NCI-H2227 (cell line): Measurements from ENCODE around the gene TTI1.
A peak's percentile ranks its signal among the peaks of the same experiment; 100 is the strongest.

Source experiments
- DNase-seq: peaks from one replicate; lab custom pipeline; 2025; ENCODE audit not compliant: unreplicated experiment; lab: John Stamatoyannopoulos, UW

The TTI1 gene

DNA sequence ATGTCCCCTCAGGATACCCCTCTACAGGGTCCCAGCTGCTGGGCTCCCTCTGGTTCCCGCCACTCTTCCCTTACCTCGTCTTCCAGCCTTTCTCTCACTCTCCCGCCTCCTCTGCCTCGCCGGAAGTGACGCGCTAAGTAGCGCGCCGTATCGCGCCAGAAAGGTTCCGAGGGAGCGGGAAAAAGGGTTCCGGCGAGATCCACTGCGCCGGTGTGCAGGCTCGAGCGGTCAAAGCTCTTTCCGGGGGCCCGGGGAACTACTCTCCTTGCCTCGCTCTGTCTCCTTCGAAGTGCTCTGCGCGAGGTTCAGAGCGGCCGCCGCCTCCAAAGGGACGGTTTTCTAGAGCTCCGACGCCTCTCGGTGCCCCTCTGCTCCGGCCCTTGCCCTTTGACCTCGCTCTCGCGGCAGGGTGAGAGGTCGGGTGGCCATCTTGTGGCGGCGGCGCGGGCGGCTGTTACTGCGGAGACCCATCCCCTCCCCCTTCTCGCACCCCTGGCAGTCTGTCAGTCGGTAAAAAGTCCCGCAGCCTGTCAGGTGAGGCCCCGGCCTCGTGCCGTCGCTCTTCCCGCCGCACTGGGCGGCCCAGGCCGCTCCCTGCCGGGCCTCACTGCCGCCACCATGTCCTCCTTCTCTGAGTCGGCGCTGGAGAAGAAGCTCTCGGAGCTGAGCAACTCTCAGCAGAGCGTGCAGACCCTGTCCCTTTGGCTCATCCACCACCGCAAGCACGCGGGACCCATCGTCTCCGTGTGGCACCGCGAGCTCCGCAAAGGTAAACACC is at the start of gene TTI1, which contains the start of gene RPRD1B:
TTI1 (minus strand) TSS at position 127 of the 778 bp plus-strand sequence. CDS start 19,640 bp downstream, outside the sequence.
RPRD1B (plus strand) TSS at position 417 of the 778 bp plus-strand sequence; CDS start at position 619, 202 bp downstream.
- DNase-seq = peak; percentile 96

DNA sequence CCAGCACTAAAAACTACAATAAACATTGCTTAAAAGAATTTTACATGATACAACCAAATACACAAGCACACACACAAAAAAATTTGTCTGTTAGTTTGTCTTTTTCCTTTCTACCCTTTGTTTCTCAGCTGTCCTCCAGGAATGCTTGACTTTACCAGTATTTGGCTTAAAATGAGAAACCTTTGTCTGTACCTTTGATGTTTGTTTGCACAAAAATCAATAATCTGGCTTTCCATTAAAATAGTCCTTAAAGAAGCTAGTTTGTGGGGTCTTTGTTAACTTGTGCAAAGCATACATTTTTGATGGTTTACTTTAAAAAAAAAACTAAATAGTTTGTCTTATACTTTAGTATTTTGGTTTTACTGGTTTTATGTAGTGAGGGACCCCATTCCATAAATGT is 49.6 kb upstream of the TTI1 start:
- DNase-seq = no peak

DNA sequence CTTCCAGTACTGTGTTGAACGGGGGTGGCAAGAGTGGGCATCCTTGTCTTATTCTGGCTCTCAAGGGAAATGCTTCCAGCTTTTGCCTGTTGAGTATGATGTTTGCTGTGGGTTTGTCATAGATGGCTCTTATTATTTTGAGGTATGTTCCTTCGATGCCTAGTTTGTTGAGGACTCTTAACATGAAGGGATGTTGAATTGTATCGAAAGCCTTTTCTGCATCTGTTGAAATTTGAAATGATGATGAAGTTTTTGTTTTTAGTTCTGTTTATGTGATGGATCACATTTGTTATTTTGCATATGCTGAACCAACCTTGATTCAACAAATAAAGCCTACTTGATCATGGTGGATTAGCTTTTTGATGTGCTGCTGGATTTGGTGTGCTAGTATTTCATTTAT is 48.3 kb upstream of the TTI1 start:
- no peak for DNase-seq

DNA sequence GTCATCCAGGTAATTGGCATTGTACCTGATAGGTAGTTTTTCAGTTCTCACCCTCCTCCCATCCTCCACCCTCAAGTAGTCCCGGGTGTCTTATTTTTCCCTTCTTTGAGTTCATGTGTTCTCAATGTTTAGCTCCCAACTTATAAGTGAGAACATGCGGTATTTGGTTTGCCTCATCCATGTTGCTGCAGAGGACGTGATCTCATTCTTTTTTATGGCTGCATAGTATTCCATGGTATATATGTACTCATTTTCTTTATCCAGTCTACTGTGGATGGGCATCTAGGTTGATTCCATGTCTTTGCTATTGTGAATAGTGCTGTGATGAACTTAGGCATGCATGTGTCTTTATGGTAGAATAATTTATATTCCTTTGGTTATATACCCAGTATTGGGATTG is 46.1 kb upstream of the TTI1 start:
- DNase-seq = no peak

DNA sequence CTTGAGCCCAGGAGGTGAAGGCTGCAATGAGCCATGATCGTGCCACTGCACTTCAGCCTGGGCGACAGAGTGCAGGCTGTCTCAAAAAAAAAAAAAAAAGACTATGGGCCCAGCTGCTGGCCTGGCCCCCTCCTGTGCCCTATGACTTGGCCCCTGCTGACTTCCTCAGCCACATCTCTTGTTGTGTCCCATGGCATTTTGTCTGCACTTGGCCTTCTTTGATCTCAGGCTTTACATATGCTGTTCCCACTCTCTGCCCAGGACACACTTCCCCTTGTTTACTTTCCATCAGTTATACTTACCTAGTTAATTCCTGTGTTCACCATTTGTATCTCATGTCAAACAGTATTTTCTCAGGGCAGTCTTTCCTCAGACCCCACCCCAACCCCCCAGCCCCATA is 44.8 kb upstream of the TTI1 start:
- DNase-seq = no peak

DNA sequence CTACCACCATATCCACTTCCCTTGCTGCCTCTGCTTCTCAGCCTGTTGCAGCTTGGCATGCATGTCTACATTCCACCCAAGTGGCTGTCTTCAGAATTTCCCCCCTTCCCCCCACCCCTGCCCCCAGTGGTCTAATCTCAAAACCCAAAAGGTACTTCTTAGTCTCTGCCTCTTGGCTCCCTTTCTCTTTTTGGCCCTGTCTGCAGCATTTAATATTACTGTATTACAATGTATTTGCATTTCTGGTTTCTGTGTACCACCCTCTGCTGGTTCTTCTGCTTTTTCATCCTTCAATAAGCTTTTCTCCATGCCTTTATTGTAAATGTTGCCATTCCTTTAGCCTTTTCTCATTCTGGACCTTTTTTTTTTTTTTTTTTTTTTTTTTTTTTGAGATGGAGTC is 43.3 kb upstream of the TTI1 start:
- DNase-seq = no peak

DNA sequence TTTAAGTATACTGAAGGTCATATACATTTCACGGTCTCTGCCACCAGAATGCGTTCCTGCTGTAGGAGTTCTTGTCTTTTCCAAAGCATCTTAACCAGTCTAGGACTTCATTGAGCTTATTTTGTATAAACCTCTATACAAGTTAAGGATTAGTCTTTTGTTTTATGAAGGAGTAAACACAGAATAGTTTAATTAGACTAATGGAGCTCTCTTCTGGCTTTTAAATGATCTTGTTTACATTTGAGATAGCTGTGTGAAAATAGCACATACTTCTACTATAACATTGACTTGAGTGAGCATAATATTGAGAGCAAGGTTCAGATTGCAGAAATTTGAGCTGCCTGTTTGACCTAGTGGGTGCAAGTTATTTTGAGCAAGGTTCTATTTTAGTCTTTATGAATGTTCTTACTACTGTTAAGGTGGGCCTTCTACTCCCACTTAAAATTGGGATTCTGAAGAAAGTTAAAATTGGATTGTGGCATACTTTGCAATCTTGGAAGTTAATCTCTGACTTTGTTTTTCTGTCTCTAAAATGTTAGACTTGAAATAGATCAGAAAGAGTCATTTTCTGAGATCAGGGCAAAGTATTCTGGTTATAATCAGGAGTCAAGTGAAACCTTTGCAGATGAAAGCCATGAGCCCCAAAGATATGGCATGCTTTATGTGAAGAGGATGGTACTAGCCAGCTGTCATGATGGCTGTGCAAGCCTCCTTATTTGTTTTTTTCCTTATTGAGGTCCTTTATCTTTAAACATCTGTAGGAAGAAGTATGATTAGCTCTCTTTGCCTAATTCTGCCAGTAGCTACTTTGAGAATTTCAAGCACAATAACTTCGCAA is 42.1 kb upstream of the TTI1 start:
- no peak for DNase-seq

DNA sequence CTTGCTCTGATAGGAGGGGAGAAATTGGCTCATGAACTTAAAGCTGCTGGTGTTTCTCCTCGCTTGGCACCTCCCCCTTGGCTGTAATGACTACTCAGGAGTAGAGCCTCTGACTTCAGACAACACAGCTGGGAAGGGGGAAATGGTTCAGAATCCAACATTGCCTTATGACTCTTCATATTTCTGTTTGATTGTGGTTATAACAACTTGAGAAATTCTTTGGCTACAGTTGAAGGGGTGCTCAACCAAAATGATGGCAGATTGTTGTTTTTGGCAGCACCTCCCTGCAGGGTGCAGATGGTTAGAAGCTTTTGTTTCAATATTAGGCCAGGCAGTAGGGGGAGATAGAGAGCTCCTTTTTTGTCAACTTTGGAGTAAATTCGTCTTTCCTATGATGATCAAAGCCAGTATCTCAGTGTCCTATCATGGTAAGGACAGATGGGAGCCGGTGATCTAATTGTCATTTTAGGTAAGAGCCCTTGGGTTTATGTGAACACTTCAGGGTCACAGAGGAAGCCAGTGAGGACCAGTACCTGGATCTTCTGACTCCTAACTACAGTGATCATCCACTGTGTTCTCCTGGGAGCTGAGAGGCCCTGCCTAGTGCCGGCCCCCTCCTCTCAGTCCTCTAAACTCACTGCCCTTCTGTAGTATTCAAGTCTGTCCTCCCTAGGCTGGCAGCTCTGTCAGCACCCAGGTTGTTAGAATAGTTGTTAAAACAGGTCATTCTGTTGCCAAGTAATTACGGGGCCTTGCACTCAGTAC is 40.2 kb upstream of the TTI1 start:
- peak; percentile 64 for DNase-seq

DNA sequence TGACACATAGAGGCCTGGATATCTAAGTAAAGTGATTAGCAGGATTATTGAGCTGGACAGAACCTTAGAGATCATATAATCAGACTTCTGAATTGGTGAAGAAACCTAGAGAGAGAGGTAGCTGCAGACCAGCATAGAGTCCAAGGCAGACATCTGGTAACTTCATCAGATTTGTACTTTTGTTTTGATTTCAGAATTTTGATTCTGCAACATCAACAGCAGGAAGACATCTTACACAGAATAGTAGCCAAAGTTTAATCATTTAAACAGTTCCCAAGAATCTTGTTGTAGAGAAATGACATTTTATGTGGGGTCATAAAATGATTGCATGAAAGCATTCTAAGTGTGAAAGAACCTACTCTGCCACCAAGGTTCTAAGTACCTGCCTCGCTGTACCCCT is 39.6 kb upstream of the TTI1 start:
- DNase-seq = no peak

DNA sequence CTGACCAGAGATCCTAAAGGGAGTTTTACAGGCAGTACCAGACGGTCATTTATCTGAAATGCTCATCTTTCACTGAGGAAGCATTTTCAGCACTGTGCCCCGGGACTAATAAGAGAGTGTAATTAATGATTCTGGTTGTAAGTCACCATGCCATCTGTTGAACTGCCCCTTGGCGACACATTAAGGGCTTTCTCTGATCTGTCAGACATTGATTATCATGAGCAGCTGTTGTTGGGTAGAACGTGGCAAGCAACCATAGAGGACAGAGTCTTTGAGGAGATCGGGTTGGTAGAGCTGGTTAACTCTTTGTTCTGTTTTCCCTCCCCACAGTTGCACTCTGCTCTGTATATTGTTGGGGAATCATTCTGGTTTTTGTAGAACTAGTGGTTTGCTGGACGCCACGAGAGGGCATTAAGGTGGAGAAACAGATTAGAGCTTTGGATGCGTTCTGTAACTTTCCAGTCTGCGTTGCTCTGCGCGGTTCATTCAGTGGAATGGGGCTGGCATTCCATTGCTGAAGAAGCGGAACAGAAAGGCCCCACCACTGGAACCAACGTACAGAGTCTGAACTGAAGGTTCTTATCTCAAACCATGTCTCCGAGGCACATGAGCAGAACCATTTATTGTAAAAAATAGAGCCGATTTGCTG is 34.6 kb upstream of the TTI1 start:
- no peak for DNase-seq

DNA sequence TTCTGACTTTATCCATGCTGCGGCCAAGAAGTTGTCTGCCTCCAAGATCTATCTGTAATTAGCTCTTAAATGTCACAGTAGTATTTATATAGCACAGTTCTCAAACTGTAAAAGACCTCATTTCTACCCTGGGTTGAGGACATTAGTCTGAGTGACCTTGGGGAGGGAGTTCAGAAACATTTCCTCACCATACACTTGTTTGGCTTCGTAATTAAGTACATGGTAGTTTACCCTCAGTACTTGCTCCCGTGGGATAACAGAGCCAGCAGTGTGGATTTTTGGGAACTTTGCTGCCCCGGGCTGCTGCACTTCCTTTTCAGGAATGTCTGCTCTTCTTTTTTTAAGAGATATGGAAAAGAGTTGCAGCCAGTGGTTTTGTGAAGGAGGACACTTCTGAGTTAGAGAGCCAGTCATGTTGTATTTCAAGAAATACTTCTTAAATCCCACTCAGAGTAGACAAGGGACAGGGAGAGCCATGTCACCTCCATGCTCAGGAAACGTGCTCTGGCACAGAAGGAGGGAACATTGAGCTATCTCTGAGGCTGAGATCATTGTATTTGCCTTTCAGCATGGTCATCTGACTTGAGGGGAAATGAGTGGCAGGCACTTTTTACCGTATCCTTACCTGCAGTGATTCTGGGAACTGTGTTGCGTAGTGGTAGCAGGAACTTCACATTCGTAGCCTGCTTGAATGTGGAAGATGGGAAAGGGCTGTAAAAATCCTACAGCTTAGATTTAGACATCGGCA is 33.9 kb upstream of the TTI1 start:
- no peak for DNase-seq

DNA sequence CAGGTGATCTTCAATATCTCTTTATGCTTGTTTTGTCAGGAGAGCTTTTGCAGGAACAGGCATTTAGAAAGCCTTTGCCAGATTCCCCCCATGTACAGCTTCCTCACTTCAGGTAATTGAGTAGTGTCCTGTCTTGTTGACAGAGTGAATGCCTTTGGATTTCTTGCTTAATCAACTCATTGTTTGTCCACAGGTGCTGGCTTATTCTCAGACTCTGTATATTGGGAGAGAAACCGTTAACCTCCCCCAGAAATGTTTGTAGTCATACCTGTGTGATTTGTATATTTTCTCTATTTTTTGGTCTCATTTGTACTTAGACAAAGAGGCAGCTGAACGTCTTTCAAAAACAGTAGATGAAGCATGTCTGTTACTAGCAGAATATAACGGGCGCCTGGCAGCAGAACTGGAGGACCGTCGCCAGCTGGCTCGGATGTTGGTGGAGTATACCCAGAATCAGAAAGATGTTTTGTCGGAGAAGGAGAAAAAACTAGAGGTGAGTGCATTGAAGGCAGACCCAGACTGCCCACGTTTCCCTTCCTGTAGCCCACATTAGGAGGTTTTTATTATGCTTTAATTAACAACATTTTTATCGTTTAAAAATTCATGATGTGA is 32.6 kb upstream of the TTI1 start:
- DNase-seq = no peak

DNA sequence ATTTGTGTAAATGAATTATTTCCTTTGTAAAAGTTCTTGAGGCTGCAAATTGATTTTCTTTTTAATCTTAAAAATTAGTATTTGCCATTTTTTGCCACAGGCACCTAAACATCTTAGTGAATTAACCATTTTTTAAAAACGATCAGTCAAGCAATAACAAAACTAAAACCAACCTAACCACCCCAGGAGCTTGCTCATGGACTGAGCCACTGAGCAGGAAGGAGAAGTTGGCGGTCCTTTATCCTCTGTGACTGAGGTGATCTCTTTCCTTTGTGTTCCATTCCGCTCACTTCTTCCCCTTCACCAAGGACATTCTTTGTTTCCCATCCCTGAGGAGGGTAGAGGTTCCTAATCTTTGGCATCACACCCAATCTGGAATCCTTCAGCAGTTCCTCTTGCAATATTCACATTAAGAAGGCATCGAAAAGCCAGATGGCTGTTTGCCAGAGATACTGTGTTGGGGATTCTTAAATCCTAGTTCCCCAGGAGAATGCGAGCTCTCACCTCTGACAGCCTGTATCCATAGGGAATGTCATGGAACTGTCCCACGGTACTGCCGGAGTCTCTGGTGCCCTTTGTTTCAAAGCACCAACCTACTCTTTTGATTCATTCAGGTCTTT is 30.8 kb upstream of the TTI1 start:
- DNase-seq = no peak

DNA sequence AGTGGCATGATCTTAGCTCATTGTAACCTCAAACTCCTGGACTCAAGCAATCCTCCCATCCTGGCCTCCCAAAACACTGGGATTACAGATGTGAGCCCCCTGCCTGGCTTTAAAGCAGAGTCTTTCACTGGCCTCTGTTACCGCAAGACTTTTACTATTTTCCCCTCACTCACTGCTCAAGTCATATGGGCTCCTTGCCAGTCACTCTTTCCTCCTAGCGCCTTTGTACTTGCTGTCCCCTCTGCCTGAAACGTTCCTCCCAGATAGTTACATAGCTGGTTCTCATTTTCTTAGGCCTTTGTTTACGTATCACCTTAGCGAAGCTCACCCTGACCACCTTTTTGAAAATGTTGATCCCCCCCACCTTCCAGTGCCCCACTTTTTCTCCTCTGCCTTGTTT is 29.6 kb upstream of the TTI1 start:
- DNase-seq = no peak

DNA sequence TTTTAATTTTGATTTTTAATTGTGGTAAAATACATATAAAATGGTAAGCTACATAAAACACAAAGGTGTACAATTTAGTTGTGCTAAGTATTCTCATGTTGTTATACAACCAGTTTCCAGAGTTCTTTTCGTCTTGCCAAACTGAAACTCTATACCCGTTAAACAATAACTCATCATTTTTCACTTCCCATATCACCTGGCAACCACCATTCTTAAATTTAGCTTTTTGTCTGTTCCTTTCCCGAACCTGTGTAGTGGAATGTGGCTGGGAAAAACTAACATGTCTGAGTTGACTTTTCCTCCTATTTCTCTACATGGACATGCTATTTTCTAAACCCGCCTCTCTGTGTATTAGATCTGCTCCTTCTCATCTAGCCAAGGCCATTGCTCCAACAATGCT is 27.9 kb upstream of the TTI1 start:
- DNase-seq = no peak

DNA sequence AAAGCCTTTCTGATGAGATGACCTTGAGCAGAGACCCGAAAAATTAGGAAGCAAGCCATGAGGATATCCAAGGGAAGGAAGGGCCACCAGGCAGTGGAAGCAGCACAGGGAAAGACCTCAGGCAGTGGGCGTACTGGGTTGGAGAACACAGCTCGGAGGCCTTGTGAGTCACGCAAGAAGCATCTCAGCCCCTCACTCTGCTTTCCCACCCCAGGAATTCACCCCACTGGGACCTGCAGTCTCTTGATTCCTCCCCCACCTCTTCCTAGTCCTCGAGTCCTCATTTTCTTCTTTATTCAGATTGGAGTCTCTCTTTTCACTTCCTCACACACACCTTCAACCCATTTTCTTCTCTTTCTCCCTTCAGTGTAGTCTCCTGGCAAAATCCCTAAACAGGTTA is 27.3 kb upstream of the TTI1 start:
- DNase-seq = no peak

DNA sequence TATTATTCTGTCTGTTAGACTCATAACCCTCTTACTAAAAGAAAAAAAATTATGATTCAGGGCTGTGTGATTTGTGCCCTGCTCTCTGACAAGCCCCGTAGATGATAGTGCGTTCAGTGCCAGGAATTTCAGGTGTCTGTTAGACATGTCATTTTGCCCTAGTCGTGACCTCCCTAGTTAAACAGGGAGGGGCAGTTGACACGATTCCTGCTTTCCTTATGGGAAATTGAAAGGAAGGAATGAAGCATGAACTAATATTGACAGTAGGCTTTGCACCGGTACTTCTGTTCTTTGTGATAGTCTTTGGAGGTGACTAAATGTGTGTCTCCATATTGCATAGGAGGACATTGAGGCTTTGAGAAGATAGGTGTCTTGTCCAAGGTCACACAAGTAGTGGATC is 26.6 kb upstream of the TTI1 start:
- no peak for DNase-seq

DNA sequence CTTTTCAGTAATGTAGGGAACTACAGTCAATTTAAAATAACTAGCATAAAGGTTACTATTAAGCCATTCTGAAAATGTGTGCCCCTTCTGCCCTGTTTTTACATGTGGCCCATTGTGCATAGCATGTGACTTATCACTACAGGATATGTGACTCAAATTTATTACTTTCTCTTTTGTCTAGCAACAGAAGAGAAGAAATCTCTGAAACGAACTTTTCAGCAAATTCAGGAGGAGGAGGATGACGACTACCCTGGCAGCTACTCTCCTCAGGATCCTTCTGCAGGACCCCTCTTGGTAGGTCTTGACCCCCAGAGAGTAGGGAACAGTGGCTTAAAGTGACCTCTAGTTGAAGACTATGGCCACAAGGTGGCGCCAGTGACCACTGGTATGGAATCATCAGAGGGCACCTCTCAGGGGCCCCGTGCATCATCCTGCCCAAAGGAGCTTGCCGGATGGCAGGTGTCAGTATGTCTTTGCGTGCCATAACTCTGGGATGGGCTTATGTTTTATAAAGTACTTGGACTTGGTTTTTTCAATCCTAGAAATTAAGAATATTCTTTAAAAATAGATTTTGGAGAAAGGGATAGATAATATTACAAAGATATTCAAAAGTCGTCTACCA is 24.2 kb upstream of the TTI1 start:
- DNase-seq = peak; percentile 88

DNA sequence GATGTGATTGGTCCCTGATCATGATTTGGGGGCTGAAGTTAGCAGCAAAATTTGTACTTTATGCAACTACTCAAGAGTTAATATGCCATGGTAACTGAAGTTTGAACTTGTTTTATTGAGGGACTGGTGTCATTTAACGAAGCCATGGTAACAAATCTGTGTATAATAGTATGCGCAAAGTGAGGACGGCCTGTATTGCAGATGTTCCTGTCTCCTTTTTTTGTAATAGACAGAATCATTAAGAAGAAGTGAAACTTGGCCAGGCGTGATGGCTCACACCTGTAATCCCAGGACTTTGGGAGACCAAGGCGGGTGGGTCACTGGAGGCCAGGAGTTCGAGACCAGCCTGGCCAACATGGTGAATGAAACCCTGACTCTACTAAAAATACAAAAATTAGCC is 22.6 kb upstream of the TTI1 start:
- no peak for DNase-seq
